Measurements from ENCODE around the gene OR52A5. TPM values are rescaled to one million over a fixed set of nuclear protein-coding genes. Genes with fewer than 3 reads are reported as not detected.

The OR52A5 gene
- not detected in 2 replicates for total RNA-seq

GRCh38 chr11:5137996-5138395, at the start of gene OR52A5:
OR52A5 (minus strand) TSS chr11:5138356; CDS start chr11:5132642, 5,714 bp downstream.

GRCh38 chr11:5154657-5155056, 16.5 kb upstream of the OR52A5 start, which contains the start of gene OR52A1:
OR52A1 (minus strand) TSS chr11:5154757; CDS start chr11:5152369, 2,388 bp downstream.

Other genes with a start within 250 kb of the OR52A5 start
- not detected in 2 replicates for gene OR51A7, start 234.6 kb downstream of the OR52A5 start, total RNA-seq
- not detected in 2 replicates for gene OR51G2, start 219.0 kb downstream of the OR52A5 start, total RNA-seq
- not detected in 2 replicates for gene OR51G1, start 214.0 kb downstream of the OR52A5 start, total RNA-seq
- gene OR51A4, start 190.8 kb downstream of the OR52A5 start, total RNA-seq, result not detected in 2 replicates
- not detected in 2 replicates for gene OR51A2, start 182.6 kb downstream of the OR52A5 start, total RNA-seq
- gene OR51L1, start 143.5 kb downstream of the OR52A5 start, total RNA-seq, result not detected in 2 replicates
- not detected in 2 replicates for gene OR52J3, start 91.8 kb downstream of the OR52A5 start, total RNA-seq
- gene OR52E2, start 78.7 kb downstream of the OR52A5 start, total RNA-seq, result not detected in 2 replicates
- gene OR52E1, start 68.8 kb downstream of the OR52A5 start, total RNA-seq, result not detected in 2 replicates
- gene OR52A1, start 16.4 kb upstream of the OR52A5 start, total RNA-seq, result not detected in 2 replicates
- not detected in 2 replicates for gene OR51V1, start 62.3 kb upstream of the OR52A5 start, total RNA-seq
- gene HBB, start 88.7 kb upstream of the OR52A5 start, total RNA-seq, result not detected in 2 replicates
- gene HBD, start 96.1 kb upstream of the OR52A5 start, total RNA-seq, result not detected in 2 replicates
- not detected in 2 replicates for gene HBG1, start 111.5 kb upstream of the OR52A5 start, total RNA-seq
- not detected in 2 replicates for gene HBG2, start 116.4 kb upstream of the OR52A5 start, total RNA-seq
- not detected in 2 replicates for gene HBE1, start 131.6 kb upstream of the OR52A5 start, total RNA-seq
- gene OR51B4, start 163.6 kb upstream of the OR52A5 start, total RNA-seq, result not detected in 2 replicates
- gene OR51B2, start 185.9 kb upstream of the OR52A5 start, total RNA-seq, result not detected in 2 replicates
- not detected in 2 replicates for gene OR51B5, start 205.2 kb upstream of the OR52A5 start, total RNA-seq
- not detected in 2 replicates for gene OR51B6, start 213.2 kb upstream of the OR52A5 start, total RNA-seq
- not detected in 2 replicates for gene OR51M1, start 245.5 kb upstream of the OR52A5 start, total RNA-seq

All from vein endothelial cell (primary cell).